Endothelial cell of umbilical vein (primary cell): ENCODE results near the gene KIF15. TPM values are rescaled to one million over a fixed set of nuclear protein-coding genes. Genes with fewer than 3 reads are reported as not detected.

Experiments used
- BruUV-seq: library from RNA; stranded (reverse); fragments of 400-500 nt; replicated peaks from 2 replicates; lab custom pipeline; 2021; lab: Mats Ljungman, UMichigan
- CTCF ChIA-PET: fragments of 300-600, 350-600 bp; sonication (Branson Sonifier 250); formaldehyde crosslinking; loops from one replicate; lab custom pipeline; 2021; ENCODE audit warnings: antibody characterized with exemption, inconsistent platforms; lab: Charles Lee
- POLR2A ChIA-PET: fragments of 300-600, 350-600 bp; sonication (Branson Sonifier 250); formaldehyde crosslinking; loops from one replicate; lab custom pipeline; 2021; ENCODE audit warnings: antibody characterized with exemption, inconsistent platforms; lab: Charles Lee
- DNase-seq: peaks from one replicate; pipeline ENCODE4 v3.0.0-alpha.2; 2011; ENCODE audit warnings: low read depth, low spot score
- FAIRE-seq: peaks from 2 replicates; lab custom pipeline; 2011; peaks lifted over from hg19 to GRCh38; lab: Jason Lieb, UNC
- H2AFZ ChIP-seq: 2 replicates; pipeline ENCODE4 v1.6.0; 2012; ENCODE audit warnings: low read depth, low read length, control low read depth, inconsistent platforms
- H3K27ac ChIP-seq: 2 replicates; pipeline ENCODE4 v1.5.1; 2011; ENCODE audit warnings: low read depth, mild to moderate bottlenecking, control low read depth, low read length, moderate library complexity; ENCODE audit not compliant: insufficient read depth
- H3K27me3 ChIP-seq, 2 experiments: 2 replicates each; pipeline versions ENCODE4 v1.6.0 to v1.6.1; 2011; ENCODE audit warnings: low read length in 2 of 2, mixed read lengths in 1 of 2; ENCODE audit not compliant: control insufficient read depth in 2 of 2, insufficient read depth in 2 of 2
- H3K36me3 ChIP-seq, 2 experiments: 2 replicates in 1 of 2; 3 replicates in 1 of 2; pipeline ENCODE4 v1.5.1; 2011; ENCODE audit warnings: low read length in 2 of 2, mild to moderate bottlenecking in 1 of 2, moderate library complexity in 1 of 2; ENCODE audit not compliant: control insufficient read depth in 2 of 2, insufficient read depth in 2 of 2; ENCODE audit errors: extremely low read depth in 1 of 2
- H3K4me1 ChIP-seq: 3 replicates; pipeline ENCODE4 v1.5.1; 2011; ENCODE audit warnings: mild to moderate bottlenecking, low read length; ENCODE audit not compliant: control insufficient read depth, insufficient read depth; ENCODE audit errors: extremely low read depth
- H3K4me2 ChIP-seq: 2 replicates; pipeline ENCODE4 v1.6.1; 2011; ENCODE audit warnings: low read length, control low read depth, mixed read lengths; ENCODE audit not compliant: insufficient read depth
- H3K4me3 ChIP-seq, 3 experiments: fragments of 200-600 bp in 1 of 3; sonication (generic), shearing (Covaris generic) in 1 of 3; replicated peaks in 1 of 3; 2 replicates each; pipeline ENCODE4 v1.5.1; 2011 to 2016; ENCODE audit warnings: control low read depth in 3 of 3, low read length in 3 of 3, mild to moderate bottlenecking in 2 of 3, inconsistent platforms in 1 of 3, low read depth in 1 of 3, moderate library complexity in 1 of 3; ENCODE audit not compliant: insufficient read depth in 1 of 3
- H3K79me2 ChIP-seq: 2 replicates; pipeline ENCODE4 v1.6.0; 2012; ENCODE audit warnings: low read length, inconsistent platforms; ENCODE audit not compliant: control insufficient read depth, insufficient read depth
- H3K9ac ChIP-seq: replicated peaks from 2 replicates; pipeline ENCODE3; 2011; ENCODE audit warnings: low read length, control low read depth; ENCODE audit not compliant: insufficient read depth; ENCODE audit errors: extremely low read depth
- H3K9me1 ChIP-seq: replicated peaks from 3 replicates; pipeline ENCODE4 v1.6.0; 2011; ENCODE audit warnings: mild to moderate bottlenecking, low read length; ENCODE audit not compliant: control insufficient read depth, insufficient read depth; ENCODE audit errors: extremely low read depth
- H3K9me3 ChIP-seq: replicated peaks from 2 replicates; pipeline ENCODE4 v1.5.1; 2012; ENCODE audit warnings: low read length, inconsistent platforms; ENCODE audit not compliant: control insufficient read depth, insufficient read depth
- H4K20me1 ChIP-seq: replicated peaks from 2 replicates; pipeline ENCODE3; 2011; ENCODE audit warnings: mild to moderate bottlenecking, low read length; ENCODE audit not compliant: control insufficient read depth, insufficient read depth; ENCODE audit errors: extremely low read depth
- CTCF ChIP-seq, 2 donors: IDR thresholded peaks; 1 replicate in 1 of 2; 2 replicates in 1 of 2; pipeline ENCODE4 v1.5.1; 2011; ENCODE audit warnings: low read length in 2 of 2, mild to moderate bottlenecking in 2 of 2, moderate library complexity in 2 of 2, control low read depth in 1 of 2, inconsistent platforms in 1 of 2, low read depth in 1 of 2; ENCODE audit not compliant: insufficient read depth in 1 of 2; ENCODE audit errors: extremely low read depth in 1 of 2
- EZH2 ChIP-seq: IDR thresholded peaks from 2 replicates; pipeline ENCODE4 v1.6.1; 2012; ENCODE audit warnings: borderline replicate concordance, low read depth, mild to moderate bottlenecking, moderate library complexity, low read length, inconsistent platforms; ENCODE audit not compliant: severe bottlenecking
- FOS ChIP-seq: IDR thresholded peaks from 2 replicates; pipeline ENCODE4 v1.6.1; 2011; ENCODE audit warnings: mild to moderate bottlenecking, low read length, moderate library complexity, borderline replicate concordance; ENCODE audit not compliant: insufficient read depth
- GATA2 ChIP-seq: IDR thresholded peaks from 2 replicates; pipeline ENCODE4 v1.7.0; 2011; ENCODE audit warnings: low read depth, mild to moderate bottlenecking, moderate library complexity, mixed read lengths, low read length; ENCODE audit not compliant: insufficient read length, insufficient read depth
- JUN ChIP-seq: IDR thresholded peaks from 2 replicates; pipeline ENCODE4 v1.6.1; 2011; ENCODE audit warnings: borderline replicate concordance, low read depth; ENCODE audit not compliant: insufficient read length, insufficient read depth
- MYC ChIP-seq: IDR thresholded peaks from one replicate; pipeline ENCODE4 v1.6.1; 2011; ENCODE audit warnings: mild to moderate bottlenecking, low read depth, low read length
- POLR2A ChIP-seq: IDR thresholded peaks from 2 replicates; pipeline ENCODE4 v1.6.1; 2012; ENCODE audit warnings: low read depth, mild to moderate bottlenecking, control low read depth, low read length
- POLR2AphosphoS5 ChIP-seq: IDR thresholded peaks from 2 replicates; pipeline ENCODE4 v1.6.1; 2012; ENCODE audit warnings: low read depth, mild to moderate bottlenecking, control low read depth, low read length, moderate library complexity; ENCODE audit not compliant: insufficient read depth
- dilution Hi-C: fragments of 300-500 bp; cut with MboI; formaldehyde crosslinking; loops from one replicate; pipeline ENCODE4 v1.15.0; 2019; ENCODE audit warnings: low sequenced_read_pairs; ENCODE audit not compliant: extremely low pct_ligation_motif_present
- intact Hi-C: fragments of 100-400 bp; cut with micrococcal nuclease; formaldehyde crosslinking; loops from one replicate; pipeline ENCODE4 v1.10.0; 2022
- polyA plus RNA-seq, 4 experiments: library from polyadenylated mRNA; depleted of rRNA in 3 of 4; stranded (reverse) in 3 of 4; unstranded in 1 of 4; fragments of >200 nt; gene quantifications; 2 replicates each; pipeline versions ENCODE4 v1.2.1 to v1.2.3, GENCODE V29; 2011 to 2012; ENCODE audit warnings: missing spikeins in 1 of 4
- total RNA-seq: library from RNA; stranded (reverse); gene quantifications from 2 replicates; pipeline ENCODE4 v1.2.3, GENCODE V29; 2021
- TF ChIP-seq, protein P1 (sequence below): IDR thresholded peaks from 2 replicates; pipeline ENCODE4 v1.6.1; 2011; ENCODE audit not compliant: insufficient read depth, insufficient read length

Gene KIF15
- total and polyA plus RNA-seq, 2 donors (not counting 3 experiments of a cell fraction or from before 2014, with no cell fraction given), result 2.2 to 21.6 TPM

- ChIA-PET CTCF (no interaction called here), POLR2A (no interaction called here)
- no peaks in the 10 kb centered on the region for H3K27me3 ChIP-seq
- H3K4me3 ChIP-seq, result no peak overlapping the region
- H3K4me2 ChIP-seq, result no peak overlapping the region
- BruUV-seq, result no TSS peak
- no peak overlapping the region for H3K9ac ChIP-seq
- intact Hi-C loops, result no loop called here
- H3K9me3 ChIP-seq, result no peaks in the 10 kb centered on the region
- H3K79me2 ChIP-seq, result no peaks in the 10 kb centered on the region
- peaks cover 0 to 7% of the 10 kb centered on the region in 2 experiments for H3K36me3 ChIP-seq
- TF ChIP-seq POLR2AphosphoS5 (no peak), GATA2 (no peak), CTCF (IDR thresholded peaks at IDR 0.05; ENCODE audit: extremely low read depth in 1 of 2, insufficient read depth in 1 of 2, low read depth in 1 of 2, low read length in 2 of 2) (no peak), MYC (no peak), POLR2A (no peak), FOS (no peak), EZH2 (no peak), JUN (no peak)
- TF ChIP-seq, protein P1, sequence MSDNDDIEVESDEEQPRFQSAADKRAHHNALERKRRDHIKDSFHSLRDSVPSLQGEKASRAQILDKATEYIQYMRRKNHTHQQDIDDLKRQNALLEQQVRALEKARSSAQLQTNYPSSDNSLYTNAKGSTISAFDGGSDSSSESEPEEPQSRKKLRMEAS, result no peak
- no peaks in the 10 kb centered on the region for H3K4me1 ChIP-seq
- no peaks in the 10 kb centered on the region for H4K20me1 ChIP-seq
- DNase-seq, result no peak
- no peak for FAIRE-seq
- H2AFZ ChIP-seq, result no peak overlapping the region
- no peak overlapping the region for H3K27ac ChIP-seq
- H3K9me1 ChIP-seq, result no peaks in the 10 kb centered on the region
- dilution Hi-C loops, result no loop called here
These were observed 21.3 kb downstream of the KIF15 start for GRCh38 chr3:44782891-44783290.
